HG02623 (cell line): Measurements from ENCODE around the gene URI1.
"Not testable (repeated sequence)": the region's sequence is repeated elsewhere in the genome, so short reads cannot be mapped to it uniquely, and the experiment has no call there.

Experiments used
- ATAC-seq: cut with Tn5 transposase; IDR thresholded peaks from one replicate; pipeline ENCODE4 v1.9.1; 2021; ENCODE audit warnings: moderate library complexity; ENCODE audit not compliant: unreplicated experiment

URI1 gene

GRCh38 chr19:29942404-29943261 lies 594 bp downstream of the URI1 start:
- peak; percentile 67 for ATAC-seq

GRCh38 chr19:29943615-29944014 lies 1.6 kb downstream of the URI1 start:
- no peak for ATAC-seq

DNA sequence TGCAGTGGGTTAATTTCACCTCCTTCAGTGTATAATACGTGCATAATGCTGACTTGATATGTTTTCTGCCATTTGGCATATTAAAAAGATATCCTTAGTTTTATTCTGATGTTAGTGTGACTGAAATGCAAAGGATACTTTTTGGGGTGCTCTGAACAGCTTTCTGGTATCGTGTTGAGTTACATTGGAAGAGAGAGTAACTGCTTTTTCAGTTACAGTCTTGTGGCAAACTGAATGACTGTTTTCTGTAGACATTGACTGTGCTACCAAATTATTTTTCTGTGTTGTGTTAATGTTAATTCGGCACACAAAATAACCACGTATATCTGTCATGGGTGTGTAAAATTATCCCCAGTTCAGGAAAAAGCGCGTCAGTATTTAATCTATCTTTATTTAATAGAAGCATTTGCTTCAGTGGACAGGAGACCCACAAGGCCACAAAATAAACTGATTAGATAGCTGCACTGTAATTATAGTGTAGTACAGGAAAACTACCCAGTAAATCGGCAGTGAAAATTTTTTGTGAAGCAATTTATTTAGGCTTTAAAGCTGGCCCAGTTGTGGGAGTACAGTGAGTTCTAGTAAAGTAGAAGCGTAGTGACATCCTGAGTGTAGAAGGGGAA lies 2.5 kb downstream of the URI1 start:
- ATAC-seq: no peak

- ATAC-seq: no peak
Observed at GRCh38 chr19:29945017-29945416, 3.0 kb downstream of the URI1 start.

DNA sequence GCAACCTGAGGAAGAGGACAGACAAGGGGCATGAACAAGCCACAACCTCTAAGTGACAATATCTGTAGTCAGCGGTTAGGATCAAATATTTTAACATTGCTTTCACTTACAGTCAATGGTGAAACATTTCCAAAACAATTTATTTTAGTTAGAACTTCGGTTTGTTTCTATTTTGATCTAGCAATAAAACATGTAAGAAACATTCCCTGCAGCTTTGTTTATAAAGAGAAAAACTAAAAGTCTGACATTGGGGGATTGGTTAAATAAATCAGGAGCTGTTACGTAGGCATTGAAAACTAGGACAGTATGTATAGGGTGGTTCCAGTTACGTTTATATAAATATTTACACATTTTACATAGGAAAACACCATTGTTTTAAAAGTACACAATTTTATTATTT lies 3.4 kb downstream of the URI1 start:
- ATAC-seq: no peak

DNA sequence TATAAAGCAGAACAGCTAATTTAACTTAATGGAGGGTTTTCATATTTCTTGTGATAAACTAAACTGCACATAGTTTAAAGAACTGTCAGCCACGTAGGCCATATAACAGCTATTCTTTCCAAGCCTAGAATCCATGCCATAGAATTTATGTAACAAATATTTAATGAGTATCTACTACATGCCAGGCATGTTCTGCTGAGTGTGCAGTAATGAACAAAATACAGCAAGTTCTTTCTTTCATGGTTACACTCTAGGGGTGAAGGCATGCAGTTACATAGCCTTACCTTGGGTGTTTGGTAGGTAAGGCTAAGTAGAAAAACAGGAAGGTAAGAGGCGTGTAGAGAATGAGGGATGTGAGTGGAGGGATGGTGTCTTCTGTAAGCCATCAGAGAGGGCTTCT lies 4.6 kb downstream of the URI1 start:
- ATAC-seq: no peak

GRCh38 chr19:29947871-29948270 lies 5.8 kb downstream of the URI1 start:
- no peak for ATAC-seq

DNA sequence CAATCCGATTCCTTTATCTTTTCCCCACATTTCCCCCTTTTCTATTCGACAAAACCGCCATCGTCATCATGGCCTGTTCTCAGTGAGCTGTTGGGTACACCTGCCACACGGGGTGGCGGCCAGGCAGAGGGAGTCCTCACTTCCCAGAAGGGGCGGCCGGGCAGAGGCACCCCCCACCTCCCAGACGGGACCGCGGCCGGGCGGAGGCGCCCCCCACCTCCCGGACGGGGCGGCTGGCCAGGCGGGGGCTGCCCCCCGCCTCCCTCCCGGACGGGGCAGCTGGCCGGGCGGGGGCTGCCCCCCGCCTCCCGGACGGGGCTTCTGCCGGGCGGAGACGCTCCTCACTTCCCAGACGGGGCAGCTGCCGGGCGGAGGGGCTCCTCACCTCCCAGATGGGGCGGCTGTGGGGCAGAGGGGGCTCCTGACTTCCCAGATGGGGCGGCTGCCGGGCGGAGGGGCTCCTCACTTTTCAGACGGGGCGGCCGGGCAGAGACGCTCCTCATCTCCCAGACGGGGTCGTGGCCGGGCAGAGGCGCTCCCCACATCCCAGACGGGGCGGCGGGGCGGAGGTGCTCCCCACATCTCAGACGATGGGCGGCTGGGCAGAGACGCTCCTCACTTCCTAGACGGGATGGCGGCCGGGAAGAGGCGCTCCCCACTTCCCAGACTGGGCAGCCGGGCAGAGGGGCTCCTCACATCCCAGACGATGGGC lies 6.9 kb downstream of the URI1 start:
- not testable (repeated sequence) for ATAC-seq

GRCh38 chr19:29952177-29952576 lies 10.1 kb downstream of the URI1 start:
- no peak for ATAC-seq

DNA sequence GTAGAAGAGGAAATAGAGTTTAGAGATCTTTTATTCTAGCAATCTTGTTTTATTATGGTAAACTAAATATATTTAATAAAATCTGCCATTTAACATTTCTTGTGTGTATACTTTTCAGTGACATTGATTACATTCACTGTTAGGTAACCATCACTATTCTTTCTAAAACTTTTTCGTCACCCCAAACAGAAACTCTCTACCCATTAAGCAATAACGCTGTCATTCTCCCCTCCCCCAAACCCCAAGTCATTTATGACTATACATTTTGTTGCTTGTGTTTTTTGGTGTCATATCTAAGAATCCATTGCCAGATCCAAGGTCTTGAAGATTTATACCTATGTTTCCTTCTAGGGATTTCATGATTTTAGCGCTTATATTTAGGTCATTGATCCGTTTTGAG lies 10.6 kb downstream of the URI1 start:
- no peak for ATAC-seq

GRCh38 chr19:29953352-29954247 lies 11.6 kb downstream of the URI1 start:
- ATAC-seq: no peak

- ATAC-seq: no peak
Observed at GRCh38 chr19:29956855-29957254, 14.8 kb downstream of the URI1 start.

DNA sequence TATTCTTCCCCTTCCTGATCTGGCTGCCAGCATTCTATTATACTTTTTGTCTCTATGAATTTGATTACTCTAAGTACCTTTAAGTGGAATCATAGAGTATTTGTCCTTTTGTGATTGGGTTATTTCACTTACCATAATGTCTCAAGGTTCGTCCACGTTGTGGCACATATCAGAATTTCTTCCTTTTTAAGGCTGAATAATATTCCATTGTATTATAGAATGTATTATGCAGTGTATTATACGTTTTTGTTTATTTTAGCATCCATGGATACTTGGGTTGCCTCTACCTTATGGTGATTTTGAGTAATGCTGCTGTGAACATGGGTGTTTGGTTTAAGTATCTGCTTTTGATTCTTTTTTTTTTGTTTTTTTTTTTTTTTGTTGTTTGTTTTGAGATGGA lies 19.3 kb downstream of the URI1 start:
- no peak for ATAC-seq

- ATAC-seq: no peak
Observed at GRCh38 chr19:29962793-29963192, 20.8 kb downstream of the URI1 start.

GRCh38 chr19:29963576-29963975 lies 21.5 kb downstream of the URI1 start:
- no peak for ATAC-seq

- no peak for ATAC-seq
Observed at GRCh38 chr19:29964171-29964570, 22.1 kb downstream of the URI1 start.

DNA sequence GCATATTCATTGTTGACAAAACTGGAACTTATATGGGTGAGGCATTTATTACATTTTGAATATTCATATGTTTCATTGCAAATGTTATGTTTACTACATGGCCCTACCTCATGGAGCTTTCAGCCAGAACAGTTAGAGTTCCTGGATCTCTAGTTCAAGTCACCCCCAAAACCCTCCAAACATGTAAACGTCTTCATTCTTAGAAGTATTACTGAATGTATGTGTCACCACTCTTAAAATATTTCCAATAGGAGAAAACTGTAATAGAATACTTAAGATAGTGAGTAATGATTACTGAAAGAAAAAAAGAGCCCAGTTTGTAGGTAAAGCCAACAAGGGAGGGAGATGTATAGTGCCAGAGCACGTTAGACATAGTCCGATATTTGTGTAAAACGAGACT lies 23.5 kb downstream of the URI1 start:
- ATAC-seq: no peak

DNA sequence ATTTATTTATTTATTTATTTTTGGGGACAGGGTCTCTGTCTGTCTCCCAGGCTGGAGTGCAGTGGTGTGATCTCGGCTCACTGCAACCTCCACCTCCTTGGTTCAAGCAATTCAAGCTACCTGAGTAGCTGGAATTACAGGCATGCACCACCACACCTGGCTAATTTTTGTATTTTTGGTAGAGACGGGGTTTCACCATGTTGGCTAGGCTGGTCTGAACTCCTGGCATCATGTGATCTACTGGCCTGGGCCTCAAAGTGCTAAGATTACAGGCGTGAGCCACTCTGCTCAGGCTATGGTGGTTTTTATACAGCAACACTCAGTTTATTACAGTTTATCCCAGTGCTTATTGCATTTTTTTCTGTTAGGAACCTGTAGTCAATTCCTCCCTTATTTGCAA lies 24.1 kb downstream of the URI1 start:
- not testable (repeated sequence) for ATAC-seq

DNA sequence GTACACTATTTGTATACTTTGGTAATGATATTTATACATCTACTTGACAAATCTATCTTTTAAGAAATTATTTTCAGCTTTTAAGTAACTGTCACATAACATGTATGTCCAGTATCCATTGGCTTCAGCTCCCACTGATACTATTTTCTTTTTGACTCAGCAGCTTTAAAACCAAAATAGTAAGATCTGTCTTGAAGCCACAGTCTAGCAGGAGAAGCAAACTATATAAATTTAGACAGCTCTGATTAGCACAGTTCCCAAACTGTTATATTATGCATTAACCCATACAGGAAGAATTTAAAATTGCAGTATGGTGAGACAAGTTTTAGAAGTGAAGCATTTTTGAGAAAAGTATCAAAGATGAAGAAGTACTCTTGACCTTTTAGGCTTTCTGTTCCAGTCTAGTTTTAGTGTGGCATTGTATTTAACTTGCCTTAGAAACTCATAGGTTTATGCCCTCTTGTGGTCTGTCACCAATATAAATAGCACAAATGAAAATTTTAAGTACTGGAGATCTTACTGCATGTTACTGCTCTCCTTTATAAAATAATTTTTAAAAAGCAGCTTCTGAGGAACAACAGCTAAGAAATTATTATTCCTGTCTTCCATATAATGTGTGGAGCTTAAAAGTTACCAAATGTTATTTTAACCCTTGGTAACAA lies 24.7 kb downstream of the URI1 start:
- ATAC-seq: no peak

DNA sequence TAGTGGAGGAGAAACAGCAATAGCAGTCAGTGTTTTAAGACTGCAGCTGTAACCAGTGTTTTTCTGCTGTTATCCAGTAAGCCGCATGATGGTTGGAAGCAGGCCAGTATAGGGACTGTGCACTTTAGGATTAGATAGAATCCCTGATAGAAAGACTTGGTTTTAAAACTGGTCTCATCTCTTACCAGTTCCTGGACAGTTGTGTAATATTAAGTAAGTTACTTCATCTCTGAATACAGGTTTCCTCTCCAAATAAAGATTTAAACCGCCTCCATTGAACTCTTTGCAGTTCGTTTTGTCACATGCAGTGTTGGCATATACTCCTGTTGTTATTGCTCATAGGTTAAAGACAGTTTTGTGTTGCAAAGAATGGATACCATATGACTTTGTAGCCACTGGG lies 25.6 kb downstream of the URI1 start:
- ATAC-seq: no peak
